ENCODE measurements around the gene WWOX.
"Not testable (repeated sequence)": the region's sequence is repeated elsewhere in the genome, so short reads cannot be mapped to it uniquely, and the experiment has no call there.

Gene WWOX

GRCh38 chr16:78672779-78673556, 573.5 kb downstream of the WWOX start:
- no peak for DNase-seq

GRCh38 chr16:78673884-78674283, 574.4 kb downstream of the WWOX start:
- no peak for DNase-seq

GRCh38 chr16:78675312-78675711, 575.9 kb downstream of the WWOX start:
- no peak for DNase-seq

GRCh38 chr16:78675951-78676792, 576.7 kb downstream of the WWOX start:
- no peak for DNase-seq

GRCh38 chr16:78677181-78677731, 577.8 kb downstream of the WWOX start:
- no peak for DNase-seq

DNA sequence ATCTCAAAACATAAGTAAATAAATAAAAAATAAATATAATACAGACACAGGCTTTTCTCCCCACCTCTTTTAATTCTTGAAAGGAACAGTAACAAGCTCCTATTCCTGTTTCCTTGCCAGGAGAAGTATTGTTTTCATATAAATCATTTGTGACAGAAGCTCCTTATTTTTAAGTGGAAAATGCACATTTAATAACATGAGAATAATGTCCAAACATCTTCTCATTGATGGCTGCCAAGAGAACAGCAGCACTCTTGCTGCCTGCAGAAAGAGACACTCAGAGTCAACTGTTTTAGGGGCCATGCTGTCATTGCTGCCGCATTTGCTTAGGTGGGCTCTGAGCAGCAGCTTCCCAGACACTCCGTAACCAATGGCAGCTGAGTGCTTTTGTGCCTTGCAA, 580.1 kb downstream of the WWOX start:
- DNase-seq: no peak

GRCh38 chr16:78681743-78682142, 582.3 kb downstream of the WWOX start:
- no peak for DNase-seq

GRCh38 chr16:78684030-78684611, 584.7 kb downstream of the WWOX start:
- DNase-seq: no peak

DNA sequence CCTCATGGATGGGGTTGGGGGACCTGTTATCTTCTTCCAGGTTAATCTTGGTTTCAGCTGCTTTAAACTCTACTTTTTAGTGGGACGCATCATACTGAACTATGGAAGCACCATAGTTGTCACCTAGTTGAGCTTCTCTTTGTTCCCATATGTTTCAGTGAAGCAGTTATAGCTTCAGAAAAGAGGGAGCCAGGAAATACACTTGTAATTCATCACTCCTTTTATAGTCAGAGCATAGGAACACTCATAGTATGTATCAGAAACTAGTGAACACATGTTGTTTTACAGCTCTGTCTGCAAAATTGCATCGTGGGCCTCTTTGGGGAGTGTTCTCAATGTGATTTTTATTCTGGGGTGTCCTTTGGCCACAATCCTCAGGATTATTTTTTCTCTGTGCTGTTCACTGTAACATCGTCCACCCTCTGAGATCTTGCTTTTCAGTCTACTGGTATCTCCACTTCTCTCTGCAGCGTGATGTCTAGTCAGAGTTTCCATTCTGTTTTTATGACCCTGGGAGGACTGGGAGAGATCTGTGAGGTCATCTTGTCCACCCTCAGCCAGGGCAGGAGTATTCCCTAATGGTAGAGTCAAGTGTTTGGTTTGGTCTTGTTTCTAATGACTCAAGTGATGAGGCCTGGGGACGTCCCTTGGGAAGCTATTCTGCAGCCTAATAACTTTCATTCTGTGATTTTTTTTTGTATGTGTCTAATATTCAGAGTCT, 585.4 kb downstream of the WWOX start:
- DNase-seq: no peak

GRCh38 chr16:78686601-78687000, 587.1 kb downstream of the WWOX start:
- DNase-seq: no peak

DNA sequence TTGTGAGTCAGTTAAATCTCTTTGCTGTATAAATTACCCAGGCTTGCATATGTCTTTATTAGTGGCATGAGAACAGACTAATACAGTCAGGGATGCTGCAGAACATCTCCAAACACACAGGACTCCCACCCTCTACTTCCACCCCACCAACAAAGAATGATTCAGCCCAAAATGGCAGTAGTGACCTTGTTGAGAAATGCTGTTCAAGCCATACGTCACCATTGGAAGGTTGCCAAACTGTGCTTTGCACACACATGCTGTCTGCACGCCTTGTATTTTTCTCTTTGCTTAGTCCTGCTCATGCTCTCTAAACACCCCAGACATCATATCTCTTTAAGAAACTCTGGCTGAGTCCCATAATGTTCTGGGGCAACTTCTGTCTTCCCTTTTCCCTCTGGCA, 589.6 kb downstream of the WWOX start:
- no peak for DNase-seq

- no peak for DNase-seq
Measured at GRCh38 chr16:78689536-78689935, 590.1 kb downstream of the WWOX start.

DNA sequence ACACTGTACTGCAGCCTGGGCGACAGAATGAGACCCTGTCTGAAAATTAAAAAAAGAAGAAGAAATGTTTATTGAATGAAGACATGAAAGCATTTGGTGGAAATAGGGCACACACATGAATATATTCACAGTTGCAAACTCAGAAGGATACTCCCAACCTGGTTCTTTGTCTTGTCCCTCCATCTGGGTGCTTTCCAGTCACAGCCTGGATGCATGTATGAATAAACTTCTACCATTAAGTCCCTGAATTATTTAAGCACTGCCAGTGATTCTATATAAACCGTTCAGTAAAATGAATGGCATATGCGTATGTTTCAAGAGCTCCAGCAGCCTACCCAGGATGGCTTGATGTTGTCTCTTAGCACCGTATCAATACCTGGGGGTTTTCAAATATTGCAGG, 591.1 kb downstream of the WWOX start:
- DNase-seq: no peak

- not testable (repeated sequence) for DNase-seq
Measured at GRCh38 chr16:78691746-78692145, 592.3 kb downstream of the WWOX start.

- no peak for DNase-seq
Measured at GRCh38 chr16:78693496-78693895, 594.0 kb downstream of the WWOX start.

- DNase-seq: no peak
Measured at GRCh38 chr16:78694414-78694813, 595.0 kb downstream of the WWOX start.

- no peak for DNase-seq
Measured at GRCh38 chr16:78695391-78695790, 595.9 kb downstream of the WWOX start.

GRCh38 chr16:78696797-78697196, 597.3 kb downstream of the WWOX start:
- DNase-seq: no peak

GRCh38 chr16:78697426-78697825, 598.0 kb downstream of the WWOX start:
- DNase-seq: no peak

DNA sequence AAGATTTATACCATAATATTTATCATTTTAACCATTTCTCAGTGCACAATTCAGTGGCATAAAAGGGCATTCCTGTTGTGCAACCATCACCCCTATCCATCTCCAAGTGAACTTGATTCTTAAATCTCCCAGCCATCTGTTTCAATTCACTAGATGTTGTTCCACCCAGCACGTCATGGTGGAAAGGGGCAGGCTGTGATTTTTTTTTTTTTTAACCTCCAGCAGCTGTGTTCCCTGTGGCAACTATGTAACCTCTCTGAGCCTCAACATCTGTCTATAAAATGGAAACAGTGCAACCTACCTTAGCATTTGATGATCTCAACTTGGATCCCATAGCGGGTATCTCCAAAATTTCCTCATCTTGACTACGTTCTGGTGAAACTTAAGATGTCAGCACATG, 604.5 kb downstream of the WWOX start:
- DNase-seq: no peak

- DNase-seq: no peak
Measured at GRCh38 chr16:78704416-78704815, 605.0 kb downstream of the WWOX start.

DNA sequence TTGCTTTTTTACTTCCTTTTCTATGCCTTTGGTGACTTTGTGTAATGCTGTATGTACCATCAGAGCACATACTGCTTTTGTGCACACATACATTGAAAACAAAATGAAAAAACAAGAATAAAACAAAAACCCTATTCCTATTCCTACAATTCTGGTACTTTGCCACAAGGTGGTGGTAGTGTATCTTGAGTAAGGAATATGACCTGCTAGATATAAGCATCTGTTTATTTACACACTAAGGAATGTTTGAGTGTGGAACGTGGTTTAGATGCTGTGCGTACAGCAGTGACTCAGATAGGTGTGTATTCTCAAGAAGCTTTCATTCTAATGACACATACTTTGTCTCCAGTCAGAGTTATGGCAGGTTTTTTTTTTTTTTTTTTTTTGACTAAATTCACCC, 606.2 kb downstream of the WWOX start:
- DNase-seq: no peak

GRCh38 chr16:78706637-78707036, 607.2 kb downstream of the WWOX start:
- no peak for DNase-seq

Measured in NCI-H446 (cell line).